Stomach (tissue), 4 donors: ENCODE results near the gene GRM4.

Source experiments
- CTCF ChIP-seq, 7 experiments: fragments of 450-650 bp in 4 of 7; fragments of 200-600 bp in 3 of 7; sonication (generic) in 3 of 7; IDR thresholded peaks; one replicate each; pipeline ENCODE4 v1.5.1; 2016 to 2019; ENCODE audit warnings: antibody characterized with exemption in 7 of 7, control low read depth in 2 of 7, mild to moderate bottlenecking in 1 of 7
- EP300 ChIP-seq: sonication (generic); formaldehyde crosslinking; IDR thresholded peaks from one replicate; pipeline ENCODE4 v1.6.1; 2017; ENCODE audit warnings: antibody characterized with exemption
- POLR2AphosphoS5 ChIP-seq, 3 donors: sonication (generic); formaldehyde crosslinking; IDR thresholded peaks; one replicate each; pipeline ENCODE4 v1.6.1; 2016; ENCODE audit warnings: antibody characterized with exemption in 3 of 3

GRCh38 chr6:33980176-33981175 lies 165.4 kb downstream of the GRM4 start:
- TF ChIP-seq CTCF (IDR thresholded peaks at IDR 0.05) (no peak), POLR2AphosphoS5 (IDR thresholded peaks at IDR 0.05) (no peak), EP300 (no peak)
